GM12878 (cell line): Measurements from ENCODE around the gene IDH3G. TPM values are rescaled to one million over a fixed set of nuclear protein-coding genes. Genes with fewer than 3 reads are reported as not detected.

ENCODE experiments used
- ATAC-seq: fragments of 200-7000 bp; cut with Tn5 transposase; 3 replicates; pipeline ENCODE4 v1.9.1; 2020; ENCODE audit warnings: mild to moderate bottlenecking, moderate library complexity
- BruUV-seq: library from RNA; stranded (reverse); fragments of 400-500 nt; replicated peaks from 2 replicates; lab custom pipeline; 2021; lab: Mats Ljungman, UMichigan
- CTCF ChIA-PET: fragments of 300-600 bp; sonication (Branson Sonifier 250); formaldehyde crosslinking; extraction: SDS; loops from one replicate; lab custom pipeline; 2021; ENCODE audit warnings: inconsistent platforms; lab: Yijun Ruan, JAX
- POLR2A ChIA-PET: fragments of 350-600 bp; formaldehyde crosslinking; extraction: SDS; loops from one replicate; lab custom pipeline; 2021; ENCODE audit warnings: inconsistent platforms; lab: Charles Lee
- RAD21 ChIA-PET: fragments of 300-600 bp; sonication (Branson Sonifier 250); formaldehyde crosslinking; loops from one replicate; lab custom pipeline; 2023; ENCODE audit warnings: antibody characterized with exemption; ENCODE audit not compliant: unreplicated experiment; lab: Charles Lee
- SMC1A ChIA-PET: fragments of 300-600 bp; sonication (Branson Sonifier 250); formaldehyde crosslinking; loops from one replicate; lab custom pipeline; 2023; ENCODE audit not compliant: unreplicated experiment, uncharacterized antibody; lab: Charles Lee
- DNase-seq: peaks from one replicate; pipeline ENCODE4 v3.0.0-alpha.2; 2011; ENCODE audit warnings: low read depth, low spot score
- FAIRE-seq: peaks from 3 replicates; lab custom pipeline; 2011; peaks lifted over from hg19 to GRCh38; lab: Jason Lieb, UNC
- H2AFZ ChIP-seq: 2 replicates; pipeline ENCODE4 v1.6.0; 2011; ENCODE audit warnings: low read depth, low read length, control low read depth; ENCODE audit not compliant: control insufficient read depth
- H3K27ac ChIP-seq: 2 replicates; pipeline ENCODE4 v1.5.1; 2011; ENCODE audit warnings: control low read depth; ENCODE audit not compliant: control insufficient read depth, insufficient read depth
- H3K27me3 ChIP-seq, 2 experiments: replicated peaks in 1 of 2; 2 replicates each; pipeline versions ENCODE4 v1.6.0 to v1.6.1; 2011; ENCODE audit warnings: low read length in 1 of 2; ENCODE audit not compliant: control insufficient read depth in 2 of 2, insufficient read depth in 2 of 2
- H3K36me3 ChIP-seq, 2 experiments: 2 replicates each; pipeline ENCODE4 v1.5.1; 2011; ENCODE audit warnings: low read length in 1 of 2; ENCODE audit not compliant: control insufficient read depth in 2 of 2, insufficient read depth in 2 of 2
- H3K4me1 ChIP-seq: 2 replicates; pipeline ENCODE4 v1.6.1; 2011; ENCODE audit warnings: mild to moderate bottlenecking, low read length, moderate library complexity, mixed read lengths; ENCODE audit not compliant: control insufficient read depth, insufficient read depth
- H3K4me2 ChIP-seq: 2 replicates; pipeline ENCODE4 v1.6.0; 2011; ENCODE audit warnings: control low read depth; ENCODE audit not compliant: control insufficient read depth, insufficient read depth
- H3K4me3 ChIP-seq: fragments of 200-600 bp; sonication (generic); 2 replicates; pipeline ENCODE4 v1.5.1; 2016
- H3K79me2 ChIP-seq: 2 replicates; pipeline ENCODE4 v1.6.0; 2011; ENCODE audit warnings: low read length; ENCODE audit not compliant: control insufficient read depth, insufficient read depth
- H3K9ac ChIP-seq: 2 replicates; pipeline ENCODE4 v1.8.0; 2011; ENCODE audit warnings: low read length, control low read depth, mixed read lengths; ENCODE audit not compliant: control insufficient read depth, insufficient read depth
- H3K9me3 ChIP-seq: replicated peaks from 3 replicates; pipeline ENCODE4 v1.5.1; 2011; ENCODE audit warnings: mild to moderate bottlenecking, low read length; ENCODE audit not compliant: control insufficient read depth, insufficient read depth
- H4K20me1 ChIP-seq: 2 replicates; pipeline ENCODE4 v1.6.0; 2011; ENCODE audit not compliant: control insufficient read depth, insufficient read depth
- BACH1 ChIP-seq: fragments of 450-650 bp; IDR thresholded peaks from 2 replicates; pipeline ENCODE4 v1.6.1; 2017; ENCODE audit warnings: mild to moderate bottlenecking, borderline replicate concordance
- BRCA1 ChIP-seq: IDR thresholded peaks from 2 replicates; pipeline ENCODE4 v1.6.1; 2011; ENCODE audit warnings: low read depth, low read length, improper control_type of control experiment
- CHD4 ChIP-seq: fragments of 200-600 bp; sonication (generic); IDR thresholded peaks from 2 replicates; pipeline ENCODE4 v1.6.1; 2016; ENCODE audit warnings: mild to moderate bottlenecking
- DPF2 ChIP-seq: fragments of 450-650 bp; IDR thresholded peaks from 2 replicates; pipeline ENCODE4 v1.6.1; 2017; ENCODE audit warnings: mild to moderate bottlenecking
- FOS ChIP-seq: IDR thresholded peaks from 3 replicates; pipeline ENCODE4 v1.6.1; 2011; ENCODE audit warnings: borderline replicate concordance; ENCODE audit not compliant: insufficient read length; ENCODE audit errors: extremely low read depth
- HDGF ChIP-seq: fragments of 450-650 bp; IDR thresholded peaks from 2 replicates; pipeline ENCODE4 v1.6.1; 2016; ENCODE audit warnings: antibody characterized with exemption
- IRF4 ChIP-seq: IDR thresholded peaks from 2 replicates; pipeline ENCODE4 v1.6.1; 2011; ENCODE audit warnings: low read depth, low read length
- NFXL1 ChIP-seq: fragments of 450-650 bp; IDR thresholded peaks from 2 replicates; pipeline ENCODE4 v1.6.1; 2017; ENCODE audit warnings: antibody characterized with exemption, mild to moderate bottlenecking, borderline replicate concordance
- SRF ChIP-seq, 2 experiments: IDR thresholded peaks; 2 replicates each; pipeline ENCODE4 v1.6.1; 2011; ENCODE audit warnings: low read depth in 2 of 2, low read length in 2 of 2, mild to moderate bottlenecking in 1 of 2, moderate library complexity in 1 of 2
- TCF3 ChIP-seq: IDR thresholded peaks from 2 replicates; pipeline ENCODE4 v1.6.1; 2012; ENCODE audit warnings: low read depth, mild to moderate bottlenecking, low read length, borderline replicate concordance; ENCODE audit not compliant: insufficient read depth
- ZNF622 ChIP-seq: fragments of 450-650 bp; IDR thresholded peaks from 2 replicates; pipeline ENCODE4 v1.6.1; 2017; ENCODE audit warnings: mild to moderate bottlenecking, inconsistent platforms
- WGBS: methylation state at CpG from one replicate; pipeline ENCODE4 v1.1.6; 2016; ENCODE audit warnings: low lambda C conversion rate; ENCODE audit not compliant: insufficient replicate concordance, insufficient coverage; ENCODE audit errors: missing lambda C conversion rate; 5-methylcytosine and 5-hydroxymethylcytosine counted together
- in situ Hi-C: fragments of 300-500 bp; cut with MboI; formaldehyde crosslinking; loops from 9 replicates; pipeline ENCODE4 v1.14.3; 2018; ENCODE audit warnings: mixed read lengths
- intact Hi-C: fragments of 100-400 bp; cut with micrococcal nuclease; formaldehyde crosslinking; loops from one replicate; pipeline ENCODE4 v1.14.2; 2022; ENCODE audit not compliant: unreplicated experiment
- polyA plus RNA-seq, 11 experiments: library from polyadenylated mRNA; depleted of rRNA in 4 of 11; unstranded in 6 of 11; stranded (reverse) in 5 of 11; fragments of >200 nt; fragmentation: Nextera tagmentation in 4 of 11; fragmentation: Illumina TruSeq in 1 of 11; extraction: Ambion mirVana in 4 of 11; extraction: Trizol in 1 of 11; gene quantifications; 1 replicate in 1 of 11; 2 replicates in 10 of 11; pipeline versions ENCODE4 v1.2.1 to v1.2.3, GENCODE V29; 2011 to 2016; ENCODE audit warnings: inconsistent platforms in 2 of 11, missing spikeins in 2 of 11, low read depth in 1 of 11
- total RNA-seq, 4 experiments: library from RNA; depleted of rRNA in 3 of 4; stranded (reverse); fragments of >200 nt in 3 of 4; fragmentation: Illumina TruSeq in 1 of 4; extraction: Trizol in 1 of 4; gene quantifications; 2 replicates each; pipeline versions ENCODE4 v1.2.1 to v1.2.3, GENCODE V29; 2013 to 2021
- TF ChIP-seq, protein P1 (sequence below): fragments of 450-650 bp; IDR thresholded peaks from 2 replicates; pipeline ENCODE4 v1.6.1; 2016; ENCODE audit warnings: mild to moderate bottlenecking
- TF ChIP-seq, protein P2 (sequence below): IDR thresholded peaks from 2 replicates; pipeline ENCODE4 v1.6.1; 2012; ENCODE audit warnings: low read depth, low read length, improper control_type of control experiment
- TF ChIP-seq, protein P3 (sequence below): fragments of 450-650 bp; IDR thresholded peaks from 2 replicates; pipeline ENCODE4 v1.6.1; 2017; ENCODE audit warnings: antibody characterized with exemption, mild to moderate bottlenecking, moderate library complexity

IDH3G gene
- total and polyA plus RNA-seq, 10 of the 15 experiments (the other 5 are each of a cell fraction or from before 2014, with no cell fraction given): 26.3 to 102 (median 66.6) TPM

DNA sequence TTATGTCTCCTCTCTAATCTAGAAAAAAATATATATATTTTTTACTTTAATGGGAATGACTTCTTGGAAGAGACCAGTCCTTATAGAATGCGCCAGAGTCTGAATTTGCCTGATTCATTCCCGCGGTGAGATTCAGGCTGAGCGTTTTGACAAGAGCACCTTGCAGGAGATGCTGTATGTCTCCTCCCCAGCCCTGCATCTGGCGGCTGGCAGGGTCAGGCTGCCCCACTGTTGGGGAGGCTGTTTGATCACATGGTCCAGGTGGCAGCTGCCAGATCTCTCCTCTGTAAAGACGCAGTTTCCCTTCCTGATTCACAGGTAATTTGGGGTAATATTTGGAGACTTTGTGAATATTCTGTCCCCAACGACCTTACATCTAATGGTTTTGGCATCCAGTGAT lies 26.4 kb upstream of the IDH3G start:
- TF ChIP-seq DPF2 (no peak), BACH1 (no peak), SRF (IDR thresholded peaks at IDR 0.05; ENCODE audit: low read depth in 2 of 2, low read length in 2 of 2) (no peak), BRCA1 (no peak), IRF4 (no peak), CHD4 (no peak), TCF3 (no peak), NFXL1 (no peak), FOS (no peak), HDGF (no peak), ZNF622 (no peak)
- TF ChIP-seq, protein P1, sequence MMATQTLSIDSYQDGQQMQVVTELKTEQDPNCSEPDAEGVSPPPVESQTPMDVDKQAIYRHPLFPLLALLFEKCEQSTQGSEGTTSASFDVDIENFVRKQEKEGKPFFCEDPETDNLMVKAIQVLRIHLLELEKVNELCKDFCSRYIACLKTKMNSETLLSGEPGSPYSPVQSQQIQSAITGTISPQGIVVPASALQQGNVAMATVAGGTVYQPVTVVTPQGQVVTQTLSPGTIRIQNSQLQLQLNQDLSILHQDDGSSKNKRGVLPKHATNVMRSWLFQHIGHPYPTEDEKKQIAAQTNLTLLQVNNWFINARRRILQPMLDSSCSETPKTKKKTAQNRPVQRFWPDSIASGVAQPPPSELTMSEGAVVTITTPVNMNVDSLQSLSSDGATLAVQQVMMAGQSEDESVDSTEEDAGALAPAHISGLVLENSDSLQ: no peak
- TF ChIP-seq, protein P2, sequence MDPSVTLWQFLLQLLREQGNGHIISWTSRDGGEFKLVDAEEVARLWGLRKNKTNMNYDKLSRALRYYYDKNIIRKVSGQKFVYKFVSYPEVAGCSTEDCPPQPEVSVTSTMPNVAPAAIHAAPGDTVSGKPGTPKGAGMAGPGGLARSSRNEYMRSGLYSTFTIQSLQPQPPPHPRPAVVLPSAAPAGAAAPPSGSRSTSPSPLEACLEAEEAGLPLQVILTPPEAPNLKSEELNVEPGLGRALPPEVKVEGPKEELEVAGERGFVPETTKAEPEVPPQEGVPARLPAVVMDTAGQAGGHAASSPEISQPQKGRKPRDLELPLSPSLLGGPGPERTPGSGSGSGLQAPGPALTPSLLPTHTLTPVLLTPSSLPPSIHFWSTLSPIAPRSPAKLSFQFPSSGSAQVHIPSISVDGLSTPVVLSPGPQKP: no peak
- TF ChIP-seq, protein P3, sequence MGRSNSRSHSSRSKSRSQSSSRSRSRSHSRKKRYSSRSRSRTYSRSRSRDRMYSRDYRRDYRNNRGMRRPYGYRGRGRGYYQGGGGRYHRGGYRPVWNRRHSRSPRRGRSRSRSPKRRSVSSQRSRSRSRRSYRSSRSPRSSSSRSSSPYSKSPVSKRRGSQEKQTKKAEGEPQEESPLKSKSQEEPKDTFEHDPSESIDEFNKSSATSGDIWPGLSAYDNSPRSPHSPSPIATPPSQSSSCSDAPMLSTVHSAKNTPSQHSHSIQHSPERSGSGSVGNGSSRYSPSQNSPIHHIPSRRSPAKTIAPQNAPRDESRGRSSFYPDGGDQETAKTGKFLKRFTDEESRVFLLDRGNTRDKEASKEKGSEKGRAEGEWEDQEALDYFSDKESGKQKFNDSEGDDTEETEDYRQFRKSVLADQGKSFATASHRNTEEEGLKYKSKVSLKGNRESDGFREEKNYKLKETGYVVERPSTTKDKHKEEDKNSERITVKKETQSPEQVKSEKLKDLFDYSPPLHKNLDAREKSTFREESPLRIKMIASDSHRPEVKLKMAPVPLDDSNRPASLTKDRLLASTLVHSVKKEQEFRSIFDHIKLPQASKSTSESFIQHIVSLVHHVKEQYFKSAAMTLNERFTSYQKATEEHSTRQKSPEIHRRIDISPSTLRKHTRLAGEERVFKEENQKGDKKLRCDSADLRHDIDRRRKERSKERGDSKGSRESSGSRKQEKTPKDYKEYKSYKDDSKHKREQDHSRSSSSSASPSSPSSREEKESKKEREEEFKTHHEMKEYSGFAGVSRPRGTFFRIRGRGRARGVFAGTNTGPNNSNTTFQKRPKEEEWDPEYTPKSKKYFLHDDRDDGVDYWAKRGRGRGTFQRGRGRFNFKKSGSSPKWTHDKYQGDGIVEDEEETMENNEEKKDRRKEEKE: no peak
- 57% methylated on average over 7 of the region's 7 CpGs for WGBS

More for the DNA sequence above, 26.4 kb upstream of the IDH3G start:
- H3K9me3 ChIP-seq: no peaks in the 10 kb centered on the region
- no peaks in the 10 kb centered on the region; a peak in 2 of 4 replicates for H3K27me3 ChIP-seq
- no peak for DNase-seq
- no peaks in the 10 kb centered on the region for H3K36me3 ChIP-seq
- H3K27ac ChIP-seq: no peak overlapping the region
- no peak overlapping the region for H3K4me3 ChIP-seq
- no peak overlapping the region for H3K9ac ChIP-seq
- in situ Hi-C loops: loop anchor here (25.0 kb wide), 1 partner anchor 633 kb away; the partner anchor contains the start of gene MAGEA1
- SMC1A ChIA-PET: no interaction called here
- H3K4me2 ChIP-seq: no peak overlapping the region
- no peaks in the 10 kb centered on the region for H4K20me1 ChIP-seq
- intact Hi-C loops: no loop called here
- POLR2A ChIA-PET: no interaction called here
- no peaks in the 10 kb centered on the region for H3K79me2 ChIP-seq
- no peak for FAIRE-seq
- H2AFZ ChIP-seq: no peak overlapping the region
- ATAC-seq: no peak
- CTCF ChIA-PET: no interaction called here
- no TSS peak for BruUV-seq
- RAD21 ChIA-PET: no interaction called here
- no peaks in the 10 kb centered on the region for H3K4me1 ChIP-seq
